Urinary bladder (tissue), 4 donors: ENCODE results near the gene DDX21. TPM values are rescaled to one million over a fixed set of nuclear protein-coding genes. Genes with fewer than 3 reads are reported as not detected.
"Not testable (repeated sequence)": the region's sequence is repeated elsewhere in the genome, so short reads cannot be mapped to it uniquely, and the experiment has no call there.

Experiments
- DNase-seq: peaks from one replicate; pipeline ENCODE4 v3.0.0-alpha.2; 2015; ENCODE audit errors: extremely low spot score
- H3K27ac ChIP-seq: one replicate; pipeline ENCODE4 v1.5.1; 2013; ENCODE audit warnings: low read depth, mild to moderate bottlenecking, moderate library complexity
- H3K36me3 ChIP-seq: one replicate; pipeline ENCODE4 v1.6.1; 2013; ENCODE audit warnings: mild to moderate bottlenecking, moderate library complexity; ENCODE audit not compliant: insufficient read depth
- H3K4me1 ChIP-seq: one replicate; pipeline ENCODE4 v1.6.1; 2013; ENCODE audit warnings: mild to moderate bottlenecking, moderate library complexity; ENCODE audit not compliant: insufficient read depth
- H3K4me3 ChIP-seq: one replicate; pipeline ENCODE4 v1.5.1; 2013; ENCODE audit warnings: low read depth, low read length
- whole genome bisulfite sequencing: extraction: QIAGEN DNeasy Blood & Tissue Kit; methylation state at CpG from one replicate; pipeline ENCODE4 v1.1.7; 2013; 5-methylcytosine and 5-hydroxymethylcytosine counted together
- polyA plus RNA-seq: library from polyadenylated mRNA; stranded (reverse); fragments of 200-250 nt; gene quantifications from one replicate; pipeline ENCODE4 v1.2.3, GENCODE V29; 2013
- total RNA-seq: library from RNA; depleted of rRNA; stranded (reverse); fragments of >200 nt; gene quantifications from one replicate; pipeline ENCODE4 v1.2.3, GENCODE V29; 2014
- donor health status: healthy with polysubstance abuse.
- donor health status: healthy.

Gene DDX21
- total and polyA plus RNA-seq, 2 donors, result 30.6 to 37.5 TPM

DNA sequence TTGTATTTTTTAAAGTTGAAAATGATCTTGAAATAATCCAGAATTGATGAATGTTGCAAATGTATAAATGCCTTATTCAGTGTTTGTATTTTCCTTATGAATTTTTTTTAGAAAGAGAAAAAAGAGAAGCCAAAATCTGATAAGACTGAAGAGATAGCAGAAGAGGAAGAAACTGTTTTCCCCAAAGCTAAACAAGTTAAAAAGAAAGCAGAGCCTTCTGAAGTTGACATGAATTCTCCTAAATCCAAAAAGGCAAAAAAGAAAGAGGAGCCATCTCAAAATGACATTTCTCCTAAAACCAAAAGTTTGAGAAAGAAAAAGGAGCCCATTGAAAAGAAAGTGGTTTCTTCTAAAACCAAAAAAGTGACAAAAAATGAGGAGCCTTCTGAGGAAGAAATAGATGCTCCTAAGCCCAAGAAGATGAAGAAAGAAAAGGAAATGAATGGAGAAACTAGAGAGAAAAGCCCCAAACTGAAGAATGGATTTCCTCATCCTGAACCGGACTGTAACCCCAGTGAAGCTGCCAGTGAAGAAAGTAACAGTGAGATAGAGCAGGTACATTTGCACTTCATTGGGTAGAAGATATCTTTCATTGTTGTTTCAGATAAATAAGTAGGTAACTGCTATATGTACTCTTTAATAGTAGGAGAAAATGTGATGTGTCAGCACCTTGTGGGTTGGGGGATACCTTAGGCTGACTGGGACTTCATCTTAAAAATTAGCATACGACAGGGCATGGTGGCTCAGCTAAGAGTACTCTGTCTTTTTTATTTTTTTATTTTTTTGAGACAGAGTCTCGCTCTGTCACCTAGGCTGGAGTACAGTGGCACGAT lies 3.9 kb downstream of the DDX21 start:
- Histone ChIP-seq H3K4me1 (no peaks in the 10 kb centered on the region), H3K27ac (no peak overlapping the region), H3K4me3 (no peak overlapping the region), H3K36me3 (peaks cover 8% of the 10 kb centered on the region)
- 93% methylated on average over 4 of the region's 4 CpGs for WGBS
- no peak for DNase-seq

DNA sequence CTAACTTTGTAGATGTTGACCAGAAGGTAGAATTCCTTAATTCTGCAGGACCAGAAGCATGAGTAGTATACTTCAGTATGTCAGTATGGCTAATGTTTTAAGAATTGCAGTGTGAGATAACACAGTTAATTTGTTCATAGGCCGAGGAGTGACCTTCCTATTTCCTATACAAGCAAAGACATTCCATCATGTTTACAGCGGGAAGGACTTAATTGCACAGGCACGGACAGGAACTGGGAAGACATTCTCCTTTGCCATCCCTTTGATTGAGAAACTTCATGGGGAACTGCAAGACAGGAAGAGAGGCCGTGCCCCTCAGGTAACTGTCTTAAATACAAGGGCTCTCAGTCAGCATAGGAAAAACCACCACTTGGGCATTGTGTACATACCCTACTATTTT lies 7.2 kb downstream of the DDX21 start:
- Histone ChIP-seq H3K4me3 (no peak overlapping the region), H3K4me1 (no peaks in the 10 kb centered on the region), H3K36me3 (peaks cover 11% of the 10 kb centered on the region), H3K27ac (no peak overlapping the region)
- 91% methylated on average over 4 of the region's 4 CpGs for WGBS
- DNase-seq, result no peak

DNA sequence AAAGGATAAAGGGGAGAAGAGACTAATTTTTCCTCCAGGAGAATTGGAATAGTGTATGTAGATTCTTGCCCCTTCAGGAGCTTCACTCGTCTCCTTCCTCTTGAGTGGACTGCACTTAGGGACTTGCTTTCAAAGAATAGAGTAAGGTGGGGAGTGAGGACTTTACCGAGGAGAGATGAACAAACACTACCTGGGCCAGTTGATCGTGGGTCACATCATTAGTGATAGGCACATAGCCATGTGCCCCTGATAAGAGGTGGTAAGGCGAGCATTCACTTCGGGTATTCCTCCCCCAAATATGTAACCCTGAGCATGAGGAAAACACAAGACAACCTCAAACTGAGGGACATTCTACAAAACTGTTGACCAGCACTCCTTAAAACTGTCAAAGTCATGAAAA lies 18.0 kb downstream of the DDX21 start:
- H3K27ac ChIP-seq, result no peak overlapping the region
- H3K4me1 ChIP-seq, result no peaks in the 10 kb centered on the region
- H3K4me3 ChIP-seq, result no peak overlapping the region
- DNase-seq, result no peak
- 93% methylated on average over 5 of the region's 5 CpGs for WGBS
- H3K36me3 ChIP-seq, result peaks cover 13% of the 10 kb centered on the region

- DNase-seq, H3K36me3 ChIP-seq, H3K27ac ChIP-seq, H3K4me3 ChIP-seq, H3K4me1 ChIP-seq: not testable (repeated sequence)
- WGBS, result 97% methylated on average over 5 of the region's 5 CpGs
These were observed 20.0 kb downstream of the DDX21 start for GRCh38 chr10:68975936-68976473.

- not testable (repeated sequence) for DNase-seq, H3K4me3 ChIP-seq, H3K27ac ChIP-seq, H3K4me1 ChIP-seq
- peaks cover 11% of the 10 kb centered on the region for H3K36me3 ChIP-seq
- 89% methylated on average over 6 of the region's 6 CpGs for WGBS
These were observed 23.8 kb downstream of the DDX21 start for GRCh38 chr10:68979738-68980137.

DNA sequence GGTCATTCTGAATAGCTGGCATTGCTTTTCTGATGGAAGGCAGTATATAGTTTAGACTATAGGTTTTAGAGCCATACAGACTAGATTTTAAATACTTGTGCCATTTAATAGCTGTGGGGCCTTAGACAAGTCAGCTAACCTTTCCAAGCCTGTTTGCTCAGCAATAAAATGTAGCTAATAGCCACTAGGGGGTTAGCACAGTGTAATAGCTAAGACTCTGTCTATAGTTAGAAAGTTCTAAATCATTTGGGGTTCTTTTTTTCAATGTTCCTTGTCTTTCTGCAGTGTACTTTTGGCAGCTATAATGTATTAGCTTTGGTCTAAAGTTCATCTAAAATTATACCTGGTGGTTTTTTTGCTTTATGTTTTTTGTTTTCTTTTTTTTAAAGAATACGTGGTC lies 25.1 kb downstream of the DDX21 start:
- no peak for DNase-seq
- no peak overlapping the region for H3K4me3 ChIP-seq
- WGBS, result 96% methylated on average over 1 of the region's 1 CpG
- H3K4me1 ChIP-seq, result no peaks in the 10 kb centered on the region
- no peak overlapping the region for H3K27ac ChIP-seq
- peaks cover 11% of the 10 kb centered on the region for H3K36me3 ChIP-seq

- 94% methylated on average over 11 of the region's 11 CpGs for WGBS
- Histone ChIP-seq H3K27ac (no peak overlapping the region), H3K4me3 (no peak overlapping the region), H3K4me1 (no peaks in the 10 kb centered on the region), H3K36me3 (peaks cover 7% of the 10 kb centered on the region)
- DNase-seq, result no peak
These were observed 26.4 kb downstream of the DDX21 start for GRCh38 chr10:68982389-68982788.

- H3K4me3 ChIP-seq, result no peak overlapping the region
These were observed 31.6 kb downstream of the DDX21 start for GRCh38 chr10:68987611-68988010.

DNA sequence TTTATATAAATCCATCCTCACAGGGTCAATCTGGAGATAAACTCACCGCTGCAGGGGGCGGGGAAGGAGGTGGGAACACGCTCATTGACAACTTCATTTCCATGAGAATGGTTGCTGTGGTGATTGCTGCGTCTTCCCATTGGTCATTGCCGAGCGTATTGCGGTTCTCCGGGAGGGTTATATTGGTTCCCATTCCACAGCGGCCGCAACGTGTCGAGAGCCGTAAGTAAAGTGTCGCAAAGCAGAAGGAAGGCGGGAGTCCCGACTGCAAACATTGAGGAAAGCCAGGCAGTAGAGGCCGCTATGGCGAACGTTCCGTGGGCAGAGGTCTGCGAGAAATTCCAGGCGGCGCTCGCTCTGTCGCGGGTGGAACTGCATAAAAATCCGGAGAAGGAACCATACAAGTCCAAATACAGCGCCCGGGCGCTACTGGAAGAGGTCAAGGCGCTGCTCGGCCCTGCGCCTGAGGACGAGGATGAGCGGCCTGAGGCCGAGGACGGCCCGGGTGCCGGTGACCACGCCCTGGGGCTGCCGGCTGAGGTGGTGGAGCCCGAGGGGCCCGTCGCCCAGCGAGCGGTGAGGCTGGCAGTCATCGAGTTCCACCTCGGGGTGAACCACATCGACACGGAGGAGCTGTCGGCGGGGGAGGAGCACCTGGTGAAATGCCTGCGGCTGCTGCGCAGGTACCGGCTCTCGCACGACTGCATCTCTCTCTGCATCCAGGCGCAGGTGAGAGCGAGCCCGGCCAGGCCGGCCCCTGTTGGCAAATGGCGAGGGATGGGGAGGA lies 32.8 kb downstream of the DDX21 start, which contains the start of gene KIFBP:
Gene KIFBP, plus strand, starts transcription at position 274 of the 787 bp plus-strand sequence. Its CDS starts 30 bp downstream, at position 304.
- Histone ChIP-seq H3K4me3 (peak within 1 kb of the TSS; percentile 77), H3K36me3 (peaks cover 2% of the 10 kb centered on the region), H3K4me1 (peaks cover 9% of the 10 kb centered on the region), H3K27ac (peak within 1 kb of the TSS; percentile 54)
- under 1% methylated on average over 62 of the region's 62 CpGs for WGBS
- DNase-seq, result peak; percentile 97

More at GRCh38 chr10:68987611-68988010, 31.6 kb downstream of the DDX21 start:
- peaks cover 5% of the 10 kb centered on the region for H3K4me1 ChIP-seq
- H3K27ac ChIP-seq, result no peak overlapping the region
- no peak for DNase-seq
- WGBS, result 63% methylated on average over 3 of the region's 3 CpGs
- H3K36me3 ChIP-seq, result peaks cover 2% of the 10 kb centered on the region

DNA sequence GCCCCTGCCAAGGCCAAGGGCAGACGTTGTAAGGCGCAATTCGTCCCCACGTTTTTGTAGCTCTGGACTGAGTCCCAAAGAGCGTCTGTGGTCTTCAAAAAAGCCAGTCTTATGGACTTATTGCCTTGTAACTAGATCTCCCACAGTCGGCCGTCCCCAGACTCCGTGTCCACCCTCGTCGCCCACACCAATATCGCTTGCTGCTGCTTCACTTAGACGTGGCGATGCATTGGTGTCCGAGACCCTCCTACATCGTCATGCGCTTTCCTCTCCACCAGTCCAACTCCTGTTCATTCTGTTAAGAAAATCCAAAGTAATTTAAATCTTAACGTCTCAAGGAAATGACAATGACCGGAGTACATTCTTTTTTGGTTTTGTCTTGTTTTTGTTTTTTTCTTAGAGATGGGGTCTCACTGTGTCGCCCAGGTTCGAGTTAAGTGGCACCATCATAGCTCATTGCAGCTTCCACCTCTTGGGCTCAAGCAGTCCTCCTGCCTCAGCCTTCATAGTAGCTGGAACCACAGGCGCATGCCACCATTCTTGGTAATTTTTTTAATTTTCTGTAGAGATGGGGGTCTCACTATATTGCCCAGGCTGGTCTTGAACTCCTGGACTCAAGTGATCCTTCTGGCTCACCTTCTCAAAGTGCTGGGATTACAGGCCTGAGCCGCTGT lies 33.5 kb downstream of the DDX21 start:
- no peak for DNase-seq
- Histone ChIP-seq H3K36me3 (no peaks in the 10 kb centered on the region), H3K27ac (peak overlapping the region; percentile 54), H3K4me1 (peaks cover 9% of the 10 kb centered on the region), H3K4me3 (peak overlapping the region; percentile 77)
- WGBS, result 17% methylated on average over 22 of the region's 22 CpGs

DNA sequence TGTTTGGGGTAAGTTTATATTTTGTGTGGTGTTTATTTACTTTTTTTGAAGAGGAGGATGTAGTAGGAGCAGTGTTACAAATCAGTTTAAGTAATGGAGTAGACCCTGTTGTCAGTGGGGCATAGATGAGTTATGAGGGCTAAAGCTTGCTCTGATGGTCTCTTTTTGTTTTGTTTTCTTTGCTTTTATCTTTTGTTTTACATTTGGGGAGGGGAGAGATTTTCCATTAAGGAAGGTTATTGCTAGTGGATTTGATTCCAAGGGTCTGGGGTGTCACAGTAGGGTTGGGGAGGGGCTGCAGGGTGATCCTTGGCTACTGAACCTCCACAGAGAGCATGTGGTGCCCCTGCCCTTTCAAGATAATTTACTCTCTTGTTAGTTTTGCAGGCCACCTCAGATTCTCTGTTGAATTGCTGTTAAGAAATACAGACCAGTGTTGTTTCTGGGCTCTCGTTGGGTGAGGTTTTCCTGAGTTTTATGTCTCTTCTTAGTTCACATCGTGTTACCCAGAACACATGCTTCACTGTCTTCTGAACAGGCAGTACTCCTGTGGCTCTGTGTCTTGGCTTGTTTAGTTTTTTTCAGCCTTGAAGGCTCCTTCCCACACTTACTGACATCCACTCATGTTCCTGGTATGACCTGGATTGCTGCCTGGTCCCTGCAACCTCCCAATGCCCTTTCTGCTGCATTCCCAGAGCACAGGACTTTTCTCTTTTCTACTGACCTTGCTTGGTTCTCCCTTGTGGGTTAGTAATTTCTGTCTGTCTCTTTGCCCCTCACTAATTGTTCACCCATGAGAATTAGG lies 36.9 kb downstream of the DDX21 start:
- WGBS, result 15% methylated on average over 2 of the region's 2 CpGs
- no peak for DNase-seq
- H3K36me3 ChIP-seq, result no peaks in the 10 kb centered on the region
- H3K4me1 ChIP-seq, result peaks cover 9% of the 10 kb centered on the region
- no peak overlapping the region for H3K4me3 ChIP-seq
- no peak overlapping the region for H3K27ac ChIP-seq

GRCh38 chr10:68997211-68997610 lies 41.2 kb downstream of the DDX21 start:
- H3K36me3 ChIP-seq, result peaks cover 2% of the 10 kb centered on the region
- H3K4me3 ChIP-seq, result no peak overlapping the region
- peaks cover 4% of the 10 kb centered on the region for H3K4me1 ChIP-seq
- DNase-seq, result no peak
- 91% methylated on average over 3 of the region's 3 CpGs for WGBS
- H3K27ac ChIP-seq, result no peak overlapping the region

GRCh38 chr10:69004821-69005220 lies 48.9 kb downstream of the DDX21 start:
- Histone ChIP-seq H3K27ac (no peak overlapping the region), H3K4me1 (no peaks in the 10 kb centered on the region), H3K36me3 (peaks cover 5% of the 10 kb centered on the region), H3K4me3 (no peak overlapping the region)
- WGBS, result 8% methylated on average over 1 of the region's 1 CpG
- no peak for DNase-seq
